NCI-H2171 treated with DMSO at 0.1 percent for 48 hours (cell line): ENCODE measurements around the gene CAMSAP3.
A peak's percentile ranks its signal among the peaks of the same experiment; 100 is the strongest.
"Not testable (repeated sequence)": the region's sequence is repeated elsewhere in the genome, so short reads cannot be mapped to it uniquely, and the experiment has no call there.

Experiments used
- DNase-seq: peaks from one replicate; lab custom pipeline; 2025; lab: John Stamatoyannopoulos, UW

The CAMSAP3 gene

GRCh38 chr19:7595466-7596133, at the start of gene CAMSAP3:
Gene CAMSAP3 (plus strand): TSS chr19:7595863. CDS start chr19:7596003, 140 bp downstream.
- peak; percentile 82 for DNase-seq

GRCh38 chr19:7545904-7546303, 49.8 kb upstream of the CAMSAP3 start:
- DNase-seq, result no peak

GRCh38 chr19:7547159-7547558, 48.5 kb upstream of the CAMSAP3 start:
- DNase-seq, result no peak

GRCh38 chr19:7549429-7550148, 46.1 kb upstream of the CAMSAP3 start:
- no peak for DNase-seq

GRCh38 chr19:7550169-7550770, 45.4 kb upstream of the CAMSAP3 start:
- DNase-seq, result no peak

- DNase-seq, result peak; percentile 98
Observed at GRCh38 chr19:7550987-7551761, 44.5 kb upstream of the CAMSAP3 start.

GRCh38 chr19:7552781-7553180, 42.9 kb upstream of the CAMSAP3 start:
- DNase-seq, result no peak

GRCh38 chr19:7554565-7554964, 41.1 kb upstream of the CAMSAP3 start:
- no peak for DNase-seq

GRCh38 chr19:7554990-7555864, 40.4 kb upstream of the CAMSAP3 start:
- DNase-seq, result no peak

GRCh38 chr19:7556696-7557315, 38.9 kb upstream of the CAMSAP3 start:
- no peak for DNase-seq

- no peak for DNase-seq
Observed at GRCh38 chr19:7558667-7559066, 37.0 kb upstream of the CAMSAP3 start.

GRCh38 chr19:7559102-7559501, 36.6 kb upstream of the CAMSAP3 start:
- DNase-seq, result no peak

- no peak for DNase-seq
Observed at GRCh38 chr19:7560255-7560654, 35.4 kb upstream of the CAMSAP3 start.

- no peak for DNase-seq
Observed at GRCh38 chr19:7561325-7561724, 34.3 kb upstream of the CAMSAP3 start.

- DNase-seq, result no peak
Observed at GRCh38 chr19:7562646-7563393, 32.8 kb upstream of the CAMSAP3 start.

GRCh38 chr19:7564866-7565265, 30.8 kb upstream of the CAMSAP3 start:
- no peak for DNase-seq

GRCh38 chr19:7565332-7565731, 30.3 kb upstream of the CAMSAP3 start:
- DNase-seq, result no peak

GRCh38 chr19:7570761-7571160, 24.9 kb upstream of the CAMSAP3 start:
- no peak for DNase-seq

- DNase-seq, result no peak
Observed at GRCh38 chr19:7575434-7576040, 20.1 kb upstream of the CAMSAP3 start.

GRCh38 chr19:7577422-7577821, 18.2 kb upstream of the CAMSAP3 start:
- not testable (repeated sequence) for DNase-seq
